ENCODE data around the gene SPEG.

GRCh38 chr2:219404954-219405353 lies 29.7 kb upstream of the SPEG start:
- TF ChIP-seq POLR2A (IDR thresholded peaks at IDR 0.05; ENCODE audit: insufficient read depth in 1 of 2, low read depth in 2 of 2, low read length in 2 of 2): no peak
- no peak for TF ChIP-seq TRIM24 (CRISPR knock-in tag; IDR thresholded peaks at IDR 0.05)
